ENCODE data around the gene PPP1R14B. TPM values are rescaled to one million over a fixed set of nuclear protein-coding genes. Genes with fewer than 3 reads are reported as not detected.

PPP1R14B gene
- polyA plus RNA-seq, 1 donor, result 56.4 TPM

DNA sequence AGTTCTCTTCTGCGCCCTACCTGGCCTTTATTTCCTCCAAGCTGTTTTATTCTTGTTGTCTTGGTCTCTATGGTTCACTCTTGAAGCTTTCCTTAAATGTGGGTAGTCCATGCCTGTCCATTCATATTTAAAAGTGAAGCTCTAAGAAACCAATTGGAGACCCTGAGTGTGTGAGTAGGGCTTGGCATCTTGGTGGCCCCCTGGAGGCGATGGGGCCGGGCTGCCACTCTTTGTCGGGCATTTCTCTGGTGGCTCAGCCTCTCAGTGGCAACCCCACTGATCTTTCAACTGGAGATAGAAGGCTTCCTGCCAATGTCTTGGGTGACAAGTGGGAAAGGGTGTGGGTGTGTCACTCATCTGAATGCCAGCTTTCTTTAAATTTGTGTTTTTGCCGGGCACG is 29.9 kb downstream of the PPP1R14B start:
- no peak for DNase-seq

DNA sequence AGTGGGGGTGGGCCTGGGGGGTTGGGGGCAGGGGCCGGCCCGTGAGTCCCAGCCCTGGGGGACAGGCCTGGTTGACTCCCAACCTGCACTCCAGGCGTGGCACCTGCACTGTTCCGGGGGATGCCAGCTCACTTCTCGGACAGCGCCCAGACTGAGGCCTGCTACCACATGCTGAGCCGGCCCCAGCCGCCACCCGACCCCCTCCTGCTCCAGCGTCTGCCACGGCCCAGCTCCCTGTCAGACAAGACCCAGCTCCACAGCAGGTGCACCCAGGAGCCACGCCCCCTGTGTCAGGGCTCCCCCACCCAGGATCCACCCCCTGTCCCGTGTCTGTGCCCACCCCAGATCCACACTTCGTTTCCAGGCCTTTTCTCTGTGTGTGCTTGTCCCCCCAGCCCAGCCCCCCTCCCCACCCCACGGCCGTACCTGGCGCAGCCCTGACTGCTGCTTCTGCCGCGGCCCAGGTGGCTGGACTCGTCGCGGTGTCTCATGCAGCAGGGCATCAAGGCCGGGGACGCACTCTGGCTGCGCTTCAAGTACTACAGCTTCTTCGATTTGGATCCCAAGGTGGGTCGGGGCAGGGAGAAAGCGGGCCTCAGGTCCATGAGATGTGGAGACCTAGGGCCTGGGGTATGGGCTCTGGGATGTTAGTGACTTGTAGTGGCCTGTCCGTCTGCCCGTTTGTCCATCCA is 35.4 kb downstream of the PPP1R14B start:
- DNase-seq, result no peak

GRCh38 chr11:64210301-64211020 is 36.3 kb downstream of the PPP1R14B start:
- DNase-seq, result no peak

DNA sequence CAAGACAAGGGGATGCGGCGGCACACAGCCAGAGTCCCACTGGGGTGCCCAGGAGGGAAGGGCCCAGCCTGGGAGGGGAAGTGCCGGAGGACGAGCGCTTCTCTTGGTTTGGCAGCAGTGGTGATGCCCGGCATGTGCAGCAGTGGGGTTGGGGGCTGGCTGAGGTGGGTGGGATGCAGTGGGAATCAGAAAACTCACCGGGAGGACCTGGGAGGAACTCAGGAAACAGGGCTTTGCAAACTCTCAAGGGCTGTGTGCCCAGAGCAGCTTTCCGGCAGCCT is 37.2 kb downstream of the PPP1R14B start:
- DNase-seq, result no peak

DNA sequence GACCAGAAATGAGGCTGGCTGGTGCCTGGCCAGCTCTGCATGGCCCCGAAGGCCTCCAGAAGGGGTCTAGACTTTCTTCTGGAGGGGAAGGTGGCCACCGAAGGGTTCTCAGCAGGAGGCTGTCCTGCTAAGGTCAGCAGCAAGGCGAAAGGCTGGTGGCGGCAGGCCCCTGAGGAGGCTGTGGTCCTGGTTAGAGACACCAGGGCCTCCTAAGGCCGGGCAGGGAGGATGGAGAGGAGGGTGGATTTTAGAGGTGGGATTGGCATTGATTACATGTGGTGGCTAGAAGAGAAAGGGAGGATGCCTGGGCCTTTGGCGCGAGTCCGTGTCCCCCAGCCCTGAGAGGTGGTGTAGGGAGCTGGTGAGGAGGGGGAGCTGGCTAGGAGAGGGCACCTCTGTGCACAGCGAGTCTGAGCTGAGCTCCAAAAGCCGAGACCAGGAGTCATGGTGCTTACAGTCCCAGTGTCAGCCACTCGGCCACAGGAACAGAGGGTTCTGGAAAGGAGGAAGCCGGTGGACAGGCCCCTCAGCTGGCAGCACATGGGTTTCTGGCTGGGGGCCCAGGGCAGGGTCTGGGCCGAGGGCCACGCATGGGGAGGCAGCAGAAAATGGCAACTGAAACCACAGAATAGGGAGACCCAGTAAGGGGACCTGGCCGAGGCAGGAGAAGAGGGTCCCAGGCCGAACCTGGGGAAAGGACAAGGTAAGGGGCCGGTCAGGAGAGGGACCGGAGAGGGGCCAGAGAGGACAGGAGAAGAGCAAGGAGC is 37.8 kb downstream of the PPP1R14B start:
- DNase-seq, result no peak

GRCh38 chr11:64208086-64208795 is 38.5 kb downstream of the PPP1R14B start:
- DNase-seq, result no peak

DNA sequence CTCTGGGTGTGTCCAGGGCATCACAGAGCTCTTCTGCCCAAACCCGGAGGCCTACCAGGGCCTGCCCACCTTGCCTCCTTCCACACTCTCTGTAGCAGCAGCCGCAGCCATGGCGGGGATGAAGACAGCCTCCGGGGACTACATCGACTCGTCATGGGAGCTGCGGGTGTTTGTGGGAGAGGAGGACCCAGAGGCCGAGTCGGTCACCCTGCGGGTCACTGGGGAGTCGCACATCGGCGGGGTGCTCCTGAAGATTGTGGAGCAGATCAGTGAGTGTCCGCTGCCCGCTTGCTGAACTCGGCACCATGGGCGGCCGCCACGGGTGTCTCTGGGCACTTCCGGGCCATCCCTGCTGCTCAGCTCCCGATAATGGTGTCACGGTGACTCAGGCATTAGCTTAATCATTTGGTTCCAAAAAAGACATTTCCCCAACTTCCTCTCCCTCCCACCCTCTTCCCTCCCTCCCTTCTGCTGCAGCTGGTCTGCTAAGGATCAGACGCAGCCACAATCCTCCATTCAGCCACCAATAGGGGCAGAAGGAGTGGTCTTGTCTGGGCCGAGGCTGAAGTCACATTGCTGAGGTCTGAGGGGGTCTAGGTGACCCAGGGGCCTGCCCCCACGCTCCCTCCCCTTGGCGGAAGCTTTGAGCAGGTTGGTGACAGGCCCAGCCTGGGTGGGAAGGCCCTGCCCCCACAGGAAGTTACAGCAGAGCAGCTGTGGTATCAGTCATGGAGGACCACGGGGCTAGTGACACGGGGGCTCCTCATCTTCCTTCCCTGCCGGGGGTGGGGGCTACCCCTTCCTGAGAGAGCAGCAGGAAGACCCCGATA is 39.3 kb downstream of the PPP1R14B start:
- no peak for DNase-seq

DNA sequence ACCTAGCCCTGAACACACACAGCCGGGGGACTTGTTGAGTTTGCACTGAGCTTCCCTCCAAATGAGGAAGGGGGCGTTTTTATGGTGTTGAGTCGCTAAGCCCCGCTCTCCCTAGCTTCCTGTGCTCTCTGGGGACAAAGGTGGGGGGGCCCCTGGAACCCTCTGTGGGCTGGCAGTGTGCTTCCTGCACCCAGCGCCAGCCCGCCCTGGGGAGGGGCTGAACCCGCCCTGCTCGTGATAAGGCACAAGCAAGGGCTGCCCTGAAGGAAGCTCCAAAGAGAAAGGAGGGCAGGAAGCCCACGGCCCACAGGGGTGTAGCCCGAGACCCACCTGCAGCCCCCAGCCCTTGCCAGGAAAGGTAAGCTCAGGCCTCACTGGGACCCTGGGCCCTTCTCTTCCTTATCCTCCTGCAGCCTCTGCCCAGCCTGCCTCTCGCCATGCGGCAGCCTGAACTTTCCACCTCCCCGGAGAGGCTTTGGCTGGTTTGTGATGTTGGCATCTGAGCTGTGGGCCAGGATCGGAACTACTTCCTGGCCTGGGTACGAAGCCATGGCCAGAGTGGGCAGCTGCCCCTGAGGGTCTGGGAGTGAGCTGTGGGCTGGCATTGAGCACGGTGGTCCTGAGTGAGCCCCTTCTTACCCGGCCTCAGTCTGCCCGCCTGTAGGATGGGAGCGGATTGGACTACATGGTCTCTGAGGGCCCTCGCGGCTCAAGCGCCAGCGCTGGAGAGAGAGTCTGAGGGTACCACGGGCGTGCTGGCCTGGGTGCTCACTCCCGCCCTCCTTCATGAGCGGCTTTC is 40.1 kb downstream of the PPP1R14B start, which contains the start of gene FERMT3:
TSS of gene FERMT3 (plus strand) at position 265 of the 799 bp plus-strand sequence. CDS start 644 bp downstream, outside the sequence.
- DNase-seq, result no peak

GRCh38 chr11:64204464-64204989 is 42.2 kb downstream of the PPP1R14B start:
- DNase-seq, result peak; percentile 90

- DNase-seq, result no peak
Observed at GRCh38 chr11:64204080-64204440, 42.7 kb downstream of the PPP1R14B start.

GRCh38 chr11:64203421-64204079 is 43.2 kb downstream of the PPP1R14B start:
- DNase-seq, result no peak

- DNase-seq, result no peak
Observed at GRCh38 chr11:64202992-64203391, 43.8 kb downstream of the PPP1R14B start.

GRCh38 chr11:64201543-64201942 is 45.2 kb downstream of the PPP1R14B start:
- no peak for DNase-seq

DNA sequence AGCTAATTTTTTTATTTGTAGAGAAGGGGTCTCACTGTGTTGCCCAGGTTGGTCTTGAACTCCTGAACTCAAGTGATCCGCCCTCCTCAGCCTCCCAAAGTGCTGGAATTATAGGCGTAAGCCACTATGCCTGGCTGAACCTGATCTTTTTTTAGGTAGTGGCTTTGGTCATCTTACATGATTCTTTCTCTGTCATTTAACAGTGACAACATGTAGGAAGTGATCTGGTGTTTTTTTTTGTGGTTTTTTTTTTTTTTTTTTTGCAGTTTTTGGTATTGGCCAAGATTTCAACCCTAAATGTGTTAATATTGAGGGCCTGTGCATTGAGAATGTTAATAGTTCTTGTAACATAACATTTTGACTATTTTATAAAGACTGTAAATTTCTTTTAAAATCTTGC is 48.2 kb downstream of the PPP1R14B start:
- no peak for DNase-seq

GRCh38 chr11:64196626-64197025 is 50.1 kb downstream of the PPP1R14B start:
- no peak for DNase-seq

Data from left kidney (tissue), 2 donors.